Thymus (tissue), 11 donors: ENCODE measurements around the gene HGD. TPM values are rescaled to one million over a fixed set of nuclear protein-coding genes. Genes with fewer than 3 reads are reported as not detected.
"Not testable (repeated sequence)": the region's sequence is repeated elsewhere in the genome, so short reads cannot be mapped to it uniquely, and the experiment has no call there.

Experiments
- DNase-seq, 9 donors: peaks; one replicate each; pipeline ENCODE4 v3.0.0-alpha.2; 2013; ENCODE audit warnings: low spot score in 9 of 9, low read depth in 6 of 9, missing footprints in 1 of 9
- H3K27ac ChIP-seq, 2 donors: one replicate each; pipeline ENCODE4 v1.5.1; 2013; ENCODE audit warnings: control low read depth in 1 of 2, low read depth in 1 of 2, low read length in 1 of 2, mild to moderate bottlenecking in 1 of 2, moderate library complexity in 1 of 2
- H3K27me3 ChIP-seq, 2 donors: one replicate each; pipeline ENCODE4 v1.5.1; 2013; ENCODE audit warnings: low read length in 1 of 2; ENCODE audit not compliant: control insufficient read depth in 2 of 2, insufficient read depth in 1 of 2
- H3K36me3 ChIP-seq, 2 donors: one replicate each; pipeline ENCODE4 v1.5.1; 2013; ENCODE audit warnings: low read length in 1 of 2, mild to moderate bottlenecking in 1 of 2, moderate library complexity in 1 of 2; ENCODE audit not compliant: control insufficient read depth in 2 of 2, insufficient read depth in 2 of 2
- H3K4me1 ChIP-seq, 2 donors: one replicate each; pipeline ENCODE4 v1.5.1; 2013; ENCODE audit warnings: low read length in 2 of 2; ENCODE audit not compliant: control insufficient read depth in 2 of 2, insufficient read depth in 2 of 2
- H3K4me3 ChIP-seq, 2 donors: one replicate each; pipeline ENCODE4 v1.5.1; 2013; ENCODE audit warnings: low read length in 2 of 2, control low read depth in 1 of 2, mild to moderate bottlenecking in 1 of 2
- H3K9me3 ChIP-seq, 2 donors: one replicate each; pipeline ENCODE4 v1.5.1; 2013; ENCODE audit warnings: low read length in 1 of 2, mild to moderate bottlenecking in 1 of 2; ENCODE audit not compliant: control insufficient read depth in 2 of 2, insufficient read depth in 1 of 2
- WGBS: extraction: QIAGEN DNeasy Blood & Tissue Kit; methylation state at CpG from one replicate; pipeline ENCODE4 v1.1.7; 2013; 5-methylcytosine and 5-hydroxymethylcytosine counted together
- polyA plus RNA-seq: library from polyadenylated mRNA; stranded (reverse); fragments of 200-250 nt; gene quantifications from one replicate; pipeline ENCODE4 v1.2.3, GENCODE V29; 2013
- total RNA-seq: library from RNA; stranded (reverse); fragments of 120-200 nt; gene quantifications from one replicate; pipeline ENCODE4 v1.2.4, GENCODE V29; 2013
- donor health status: healthy.

Gene HGD
- total and polyA plus RNA-seq, 2 donors: 0.38 to 1.9 TPM

GRCh38 chr3:120646771-120647432 is 35.1 kb downstream of the HGD start:
- Histone ChIP-seq H3K27me3 (no peaks in the 10 kb centered on the region), H3K36me3 (no peaks in the 10 kb centered on the region), H3K9me3 (no peaks in the 10 kb centered on the region), H3K4me3 (no peak overlapping the region), H3K4me1 (no peaks in the 10 kb centered on the region), H3K27ac (no peak overlapping the region)
- DNase-seq: no peak
- WGBS: 90% methylated on average over 5 of the region's 5 CpGs

- Histone ChIP-seq H3K4me1 (no peaks in the 10 kb centered on the region), H3K27ac (no peak overlapping the region)
- WGBS: 78% methylated on average over 5 of the region's 5 CpGs
These were observed 36.8 kb downstream of the HGD start for GRCh38 chr3:120645083-120645845.

GRCh38 chr3:120642368-120642948 is 39.6 kb downstream of the HGD start:
- Histone ChIP-seq H3K36me3 (no peaks in the 10 kb centered on the region), H3K9me3 (no peaks in the 10 kb centered on the region), H3K27ac (no peak overlapping the region), H3K4me3 (no peak overlapping the region), H3K4me1 (no peaks in the 10 kb centered on the region), H3K27me3 (no peaks in the 10 kb centered on the region)
- WGBS: 30% methylated on average over 4 of the region's 4 CpGs
- no peak for DNase-seq

More at GRCh38 chr3:120645083-120645845, 36.8 kb downstream of the HGD start:
- H3K36me3 ChIP-seq: no peaks in the 10 kb centered on the region
- H3K4me3 ChIP-seq: no peak overlapping the region
- H3K27me3 ChIP-seq: no peaks in the 10 kb centered on the region
- DNase-seq: no peak
- no peaks in the 10 kb centered on the region for H3K9me3 ChIP-seq

DNA sequence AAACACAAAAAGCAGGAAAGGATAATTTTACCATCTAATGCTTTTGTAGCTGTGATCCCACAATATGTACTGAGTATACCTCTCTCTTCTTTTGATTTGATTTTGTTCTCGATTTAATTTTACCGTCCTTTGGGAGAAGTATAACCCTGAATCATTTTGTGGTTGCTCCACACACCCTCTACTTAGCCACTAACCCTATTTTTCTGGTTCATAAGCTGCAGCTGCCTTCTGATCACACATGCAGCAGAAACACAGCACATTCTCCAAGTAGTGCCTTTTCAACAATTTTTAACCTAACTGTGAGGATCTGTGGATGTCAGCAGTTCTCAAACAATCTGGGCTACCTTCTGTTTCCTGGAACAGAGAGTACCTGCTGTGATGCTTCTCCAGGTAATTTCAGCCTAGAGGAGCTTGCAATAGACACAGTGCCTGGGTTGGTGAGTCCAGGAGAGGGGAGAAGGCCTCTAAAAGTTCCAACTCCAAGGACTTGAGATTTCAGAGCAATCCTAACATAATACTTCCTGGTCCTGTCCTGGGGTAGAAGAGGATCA is 40.3 kb downstream of the HGD start:
- Histone ChIP-seq H3K27ac (no peak overlapping the region), H3K27me3 (no peaks in the 10 kb centered on the region)
- WGBS: 91% methylated on average over 2 of the region's 2 CpGs

DNA sequence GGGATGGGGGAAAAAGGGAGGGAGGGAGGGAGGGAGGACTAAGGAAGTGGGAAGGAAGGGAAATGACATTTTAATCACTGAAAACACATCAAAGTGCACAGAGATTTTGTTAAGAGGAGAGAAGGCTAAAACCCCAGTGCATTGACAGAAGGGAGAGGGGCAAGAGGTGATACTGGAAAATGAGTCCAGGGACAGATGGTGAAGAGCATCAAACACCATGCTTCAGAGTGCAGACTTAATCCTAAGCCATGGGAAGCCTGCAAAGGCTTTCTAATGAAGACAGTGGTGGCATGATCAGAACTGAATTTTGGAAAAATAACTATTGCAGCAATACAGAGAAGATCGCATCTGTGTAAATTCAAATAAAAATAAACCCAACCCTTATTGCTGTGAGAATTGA is 41.8 kb downstream of the HGD start:
- 99% methylated on average over 1 of the region's 1 CpG for WGBS
- no peak overlapping the region for H3K27ac ChIP-seq
- no peaks in the 10 kb centered on the region for H3K27me3 ChIP-seq
- no peaks in the 10 kb centered on the region for H3K4me1 ChIP-seq
- H3K36me3 ChIP-seq: no peaks in the 10 kb centered on the region
- no peak for DNase-seq
- H3K4me3 ChIP-seq: no peak overlapping the region
- H3K9me3 ChIP-seq: no peaks in the 10 kb centered on the region

More for the DNA sequence above, 40.3 kb downstream of the HGD start:
- no peak for DNase-seq
- Histone ChIP-seq H3K36me3 (no peaks in the 10 kb centered on the region), H3K4me1 (no peaks in the 10 kb centered on the region), H3K9me3 (no peaks in the 10 kb centered on the region), H3K4me3 (no peak overlapping the region)

DNA sequence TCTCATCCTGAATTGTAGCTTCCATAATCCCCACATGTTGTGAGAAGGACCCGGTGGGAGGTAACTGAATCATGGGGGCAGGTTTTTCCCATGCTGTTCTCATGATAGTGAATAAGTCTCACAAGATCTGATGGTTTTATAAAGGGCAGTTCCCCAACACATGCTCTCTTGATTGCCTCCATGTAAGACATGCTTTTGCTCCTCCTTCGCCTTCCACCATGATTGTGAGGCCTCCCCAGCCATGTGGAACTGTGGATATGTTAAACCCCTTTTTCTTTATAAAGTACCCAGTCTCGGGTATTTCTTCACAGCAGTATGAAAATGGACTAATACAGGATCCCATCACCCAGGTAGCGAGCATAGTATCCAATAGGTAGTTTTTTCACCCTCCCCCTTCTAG is 43.2 kb downstream of the HGD start:
- not testable (repeated sequence) for H3K36me3 ChIP-seq, H3K4me1 ChIP-seq, H3K9me3 ChIP-seq, H3K27me3 ChIP-seq, H3K27ac ChIP-seq, H3K4me3 ChIP-seq, DNase-seq
- WGBS: 94% methylated on average over 4 of the region's 4 CpGs

DNA sequence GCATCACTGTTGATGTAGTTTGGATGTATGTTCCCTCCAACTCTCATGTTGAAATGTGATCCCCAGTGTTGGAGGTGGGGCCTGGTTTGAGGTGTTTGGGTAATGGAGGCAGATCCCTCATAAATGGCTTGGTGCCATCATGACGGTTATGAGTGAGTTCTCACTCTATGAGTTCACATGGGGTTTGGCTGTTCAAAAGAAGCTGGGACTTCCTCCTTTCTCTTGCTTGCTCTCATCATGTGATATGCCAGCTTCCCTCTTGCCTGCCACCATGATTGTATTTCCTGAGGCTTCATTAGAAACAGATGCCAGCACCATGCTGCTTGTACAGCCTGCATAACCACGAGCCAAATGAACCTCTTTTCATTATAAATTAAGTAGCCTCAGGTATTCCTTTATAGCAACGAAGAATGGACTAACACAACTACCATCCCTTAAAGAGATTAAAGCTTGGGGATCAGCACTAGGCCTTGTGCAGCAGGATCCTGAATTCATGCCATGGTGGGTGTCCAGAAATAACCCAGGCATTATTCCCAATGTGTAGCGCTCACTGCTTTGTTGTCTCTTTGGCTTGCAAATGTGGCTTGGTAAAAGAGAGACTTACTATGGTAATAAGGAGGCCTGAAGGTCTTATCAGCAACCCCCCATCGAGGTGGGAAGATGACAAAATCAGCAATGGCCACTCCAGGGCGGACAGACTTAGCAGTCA is 44.0 kb downstream of the HGD start:
- Histone ChIP-seq H3K27ac (no peak overlapping the region), H3K4me3 (no peak overlapping the region), H3K36me3 (no peaks in the 10 kb centered on the region), H3K9me3 (no peaks in the 10 kb centered on the region), H3K4me1 (no peaks in the 10 kb centered on the region), H3K27me3 (no peaks in the 10 kb centered on the region)
- no peak for DNase-seq
- 88% methylated on average over 6 of the region's 6 CpGs for WGBS

GRCh38 chr3:120636795-120637401 is 45.1 kb downstream of the HGD start:
- 98% methylated on average over 2 of the region's 2 CpGs for WGBS
- H3K4me1 ChIP-seq: no peaks in the 10 kb centered on the region
- H3K27ac ChIP-seq: no peak overlapping the region
- no peaks in the 10 kb centered on the region for H3K9me3 ChIP-seq
- H3K36me3 ChIP-seq: no peaks in the 10 kb centered on the region
- DNase-seq: no peak
- H3K4me3 ChIP-seq: no peak overlapping the region
- H3K27me3 ChIP-seq: no peaks in the 10 kb centered on the region
